H1 (cell line): ENCODE measurements around the gene LRRFIP1. TPM values are rescaled to one million over a fixed set of nuclear protein-coding genes. Genes with fewer than 3 reads are reported as not detected.

Experiments used
- CTCF ChIA-PET: fragments of 300-600 bp; sonication (Branson Sonifier 250); formaldehyde crosslinking; loops from one replicate; lab custom pipeline; 2021; ENCODE audit not compliant: partially characterized antibody; lab: Charles Lee
- POLR2A ChIA-PET: fragments of 300-600 bp; sonication (Branson Sonifier 250); formaldehyde crosslinking; loops from one replicate; lab custom pipeline; 2021; ENCODE audit warnings: inconsistent platforms; ENCODE audit not compliant: partially characterized antibody; lab: Charles Lee
- DNase-seq, 2 experiments: peaks; one replicate each; pipeline versions ENCODE4 v3.0.0 to v3.0.0-alpha.2; 2010 to 2022; ENCODE audit warnings: low spot score in 2 of 2, low read depth in 1 of 2, mixed read lengths in 1 of 2
- FAIRE-seq: peaks from 2 replicates; lab custom pipeline; 2011; peaks lifted over from hg19 to GRCh38; lab: Jason Lieb, UNC
- H2AFZ ChIP-seq: 2 replicates; pipeline ENCODE4 v1.8.1; 2012; ENCODE audit warnings: low read length, inconsistent platforms
- H2AK5ac ChIP-seq: 2 replicates; pipeline ENCODE4 v1.6.1; 2013; ENCODE audit warnings: low read depth, low read length
- H2BK120ac ChIP-seq: replicated peaks from 2 replicates; pipeline ENCODE3; 2013; ENCODE audit warnings: low read depth, low read length, inconsistent platforms
- H2BK12ac ChIP-seq: 2 replicates; pipeline ENCODE4 v1.6.1; 2013; ENCODE audit warnings: low read depth, low read length
- H2BK15ac ChIP-seq: 2 replicates; pipeline ENCODE4 v1.6.1; 2013; ENCODE audit warnings: low read length
- H2BK20ac ChIP-seq: 2 replicates; pipeline ENCODE4 v1.6.1; 2013; ENCODE audit warnings: low read length
- H2BK5ac ChIP-seq: 2 replicates; pipeline ENCODE4 v1.6.1; 2013; ENCODE audit warnings: low read depth, low read length
- H3K14ac ChIP-seq: 2 replicates; pipeline ENCODE4 v1.6.1; 2013; ENCODE audit warnings: inconsistent platforms; ENCODE audit not compliant: insufficient read length
- H3K18ac ChIP-seq: 2 replicates; pipeline ENCODE4 v1.6.1; 2013; ENCODE audit warnings: low read length; ENCODE audit errors: extremely low read depth
- H3K23ac ChIP-seq: 2 replicates; pipeline ENCODE4 v1.6.1; 2013; ENCODE audit warnings: inconsistent platforms; ENCODE audit not compliant: insufficient read length
- H3K23me2 ChIP-seq: 2 replicates; pipeline ENCODE4 v1.6.1; 2013; ENCODE audit warnings: low read depth, low read length
- H3K27ac ChIP-seq: 2 replicates; pipeline ENCODE4 v1.6.1; 2011; ENCODE audit warnings: low read depth, low read length, inconsistent platforms
- H3K27me3 ChIP-seq, 4 experiments: replicated peaks in 1 of 4; 1 replicate in 1 of 4; 2 replicates in 3 of 4; pipeline versions ENCODE4 v1.6.1 to v1.8.1; 2011 to 2013; ENCODE audit warnings: low read length in 3 of 4, mild to moderate bottlenecking in 3 of 4, inconsistent platforms in 2 of 4, mixed read lengths in 2 of 4, moderate library complexity in 1 of 4; ENCODE audit not compliant: control insufficient read depth in 3 of 4, insufficient read depth in 3 of 4; ENCODE audit errors: extremely low read depth in 1 of 4
- H3K36me3 ChIP-seq, 4 experiments: 2 replicates each; pipeline versions ENCODE4 v1.6.1 to v1.8.1; 2011 to 2013; ENCODE audit warnings: mild to moderate bottlenecking in 4 of 4, low read length in 3 of 4, moderate library complexity in 2 of 4, control low read depth in 1 of 4, inconsistent platforms in 1 of 4; ENCODE audit not compliant: insufficient read depth in 4 of 4, control insufficient read depth in 2 of 4
- H3K4ac ChIP-seq: replicated peaks from 2 replicates; pipeline ENCODE3; 2013; ENCODE audit warnings: low read length, low read depth, mixed read lengths, inconsistent platforms; ENCODE audit not compliant: insufficient read length
- H3K4me1 ChIP-seq, 4 experiments: replicated peaks in 1 of 4; 1 replicate in 1 of 4; 2 replicates in 3 of 4; pipeline versions ENCODE4 v1.6.1 to v1.8.1; 2011 to 2013; ENCODE audit warnings: low read length in 3 of 4, inconsistent platforms in 2 of 4, mixed read lengths in 1 of 4; ENCODE audit not compliant: insufficient read depth in 4 of 4, control insufficient read depth in 3 of 4
- H3K4me2 ChIP-seq, 2 experiments: 2 replicates each; pipeline versions ENCODE4 v1.6.1 to v1.8.1; 2011 to 2013; ENCODE audit warnings: low read depth in 2 of 2, low read length in 2 of 2, control low read depth in 1 of 2, inconsistent platforms in 1 of 2, mild to moderate bottlenecking in 1 of 2; ENCODE audit not compliant: insufficient read depth in 1 of 2
- H3K4me3 ChIP-seq, 4 experiments: fragments of 200-600, 300-600 bp in 1 of 4; sonication (generic), shearing (Covaris generic), sonication (Bioruptor Twin) in 1 of 4; 2 replicates each; pipeline versions ENCODE4 v1.5.1 to v1.8.1; 2011 to 2016; ENCODE audit warnings: low read length in 4 of 4, low read depth in 3 of 4, control low read depth in 2 of 4, inconsistent platforms in 2 of 4, mild to moderate bottlenecking in 2 of 4, mixed read lengths in 1 of 4, moderate library complexity in 1 of 4; ENCODE audit not compliant: insufficient read depth in 2 of 4; ENCODE audit errors: extremely low read depth in 1 of 4
- H3K56ac ChIP-seq: replicated peaks from 2 replicates; pipeline ENCODE3; 2013; ENCODE audit warnings: low read depth, mild to moderate bottlenecking, mixed read lengths, low read length, inconsistent platforms; ENCODE audit not compliant: insufficient read length
- H3K79me1 ChIP-seq: 2 replicates; pipeline ENCODE4 v1.6.1; 2013; ENCODE audit warnings: low read depth, low read length, control low read depth
- H3K79me2 ChIP-seq, 2 experiments: 2 replicates each; pipeline versions ENCODE4 v1.6.1 to v1.8.1; 2012 to 2013; ENCODE audit warnings: low read length in 2 of 2, mild to moderate bottlenecking in 2 of 2, inconsistent platforms in 1 of 2; ENCODE audit not compliant: insufficient read depth in 2 of 2, control insufficient read depth in 1 of 2
- H3K9ac ChIP-seq, 4 experiments: replicated peaks in 1 of 4; 1 replicate in 1 of 4; 2 replicates in 3 of 4; pipeline versions ENCODE4 v1.6.1 to v1.8.1; 2011 to 2013; ENCODE audit warnings: low read depth in 3 of 4, low read length in 3 of 4, control low read depth in 2 of 4, mild to moderate bottlenecking in 2 of 4, moderate library complexity in 2 of 4, inconsistent platforms in 1 of 4; ENCODE audit errors: extremely low read depth in 1 of 4
- H3K9me3 ChIP-seq, 2 experiments: 2 replicates each; pipeline versions ENCODE4 v1.6.1 to v1.8.1; 2012 to 2013; ENCODE audit warnings: mild to moderate bottlenecking in 2 of 2, moderate library complexity in 2 of 2, control low read depth in 1 of 2, inconsistent platforms in 1 of 2, low read depth in 1 of 2, low read length in 1 of 2, mixed read lengths in 1 of 2; ENCODE audit not compliant: insufficient read depth in 2 of 2
- H4K20me1 ChIP-seq, 2 experiments: replicated peaks in 1 of 2; 2 replicates each; pipeline versions ENCODE3 to v1.8.1; 2011 to 2013; ENCODE audit warnings: inconsistent platforms in 2 of 2, low read length in 2 of 2, mild to moderate bottlenecking in 1 of 2; ENCODE audit not compliant: insufficient read depth in 2 of 2, control insufficient read depth in 1 of 2
- H4K5ac ChIP-seq: 2 replicates; pipeline ENCODE4 v1.6.1; 2013; ENCODE audit warnings: low read length, low read depth, mixed read lengths, inconsistent platforms; ENCODE audit not compliant: insufficient read length
- H4K8ac ChIP-seq: 2 replicates; pipeline ENCODE4 v1.8.0; 2013; ENCODE audit warnings: mild to moderate bottlenecking, moderate library complexity, low read length, inconsistent platforms; ENCODE audit not compliant: insufficient read depth; ENCODE audit errors: extremely low read depth
- H4K91ac ChIP-seq: replicated peaks from 2 replicates; pipeline ENCODE3; 2013; ENCODE audit warnings: low read length, mixed read lengths, inconsistent platforms; ENCODE audit not compliant: insufficient read length
- CBX5 ChIP-seq: fragments of 300-800, 300-1000 bp; sonication (generic); IDR thresholded peaks from 2 replicates; pipeline ENCODE4 v1.7.1; 2016; ENCODE audit warnings: antibody characterized with exemption, low read length, low read depth
- WGBS, 2 experiments: shearing (Covaris generic) in 1 of 2; methylation state at CpG; one replicate each; pipeline versions ENCODE4 v1.1.6 to v1.1.7; 2013 to 2015; ENCODE audit warnings: low lambda C conversion rate in 2 of 2, mixed read lengths in 2 of 2, inconsistent platforms in 1 of 2, low coverage in 1 of 2, missing lambda C conversion rate in 1 of 2; ENCODE audit not compliant: insufficient replicate concordance in 2 of 2, insufficient coverage in 1 of 2, insufficient read length in 1 of 2; ENCODE audit errors: extremely low coverage in 1 of 2, missing lambda C conversion rate in 1 of 2; 5-methylcytosine and 5-hydroxymethylcytosine counted together
- polyA plus RNA-seq, 7 experiments: library from polyadenylated mRNA; depleted of rRNA in 3 of 7; stranded (reverse) in 5 of 7; unstranded in 2 of 7; fragments of >200 nt in 5 of 7; fragments of 200-250 nt in 2 of 7; gene quantifications; 1 replicate in 5 of 7; 2 replicates in 1 of 7; 4 replicates in 1 of 7; pipeline versions ENCODE4 v1.2.1 to v1.2.3, GENCODE V29; 2011 to 2013; ENCODE audit warnings: missing spikeins in 2 of 7, mixed read lengths in 2 of 7
- total RNA-seq: library from RNA; stranded (reverse); fragmentation: NEBNext Ultra II Directional; extraction: Animal tissue kit (Norgen Biotek cat#: 25700); gene quantifications from 2 replicates; pipeline ENCODE4 v1.2.1, GENCODE V29; 2021

The LRRFIP1 gene
- total and polyA plus RNA-seq, 2 of the 8 experiments (the other 6 are each of a cell fraction or from before 2014, with no cell fraction given): 12.1 to 75.8 TPM

DNA sequence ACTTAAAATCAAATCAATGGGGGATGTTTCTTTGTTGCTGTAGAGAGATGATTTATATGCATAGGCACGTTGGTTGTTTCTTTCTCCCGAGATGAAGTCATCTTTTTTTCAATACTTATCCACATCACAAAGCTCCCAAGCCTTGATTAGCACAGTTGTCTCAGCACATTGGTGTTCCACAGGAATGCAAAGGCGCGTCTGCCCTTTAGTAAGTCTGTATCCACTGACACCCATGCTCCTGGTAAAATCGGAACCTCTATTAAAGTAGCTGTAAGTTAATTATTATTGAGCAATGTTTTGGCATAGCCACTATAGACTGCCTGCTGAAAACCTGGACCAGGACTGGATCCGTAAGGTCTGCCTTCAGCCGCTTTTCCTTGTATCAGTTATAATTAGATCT lies 93.6 kb downstream of the LRRFIP1 start:
- Histone ChIP-seq H4K20me1 (peaks cover 0 to 9% of the 10 kb centered on the region in 2 experiments), H3K27ac (no peak overlapping the region), H2BK5ac (no peak overlapping the region), H3K4me3 (no peak overlapping the region), H2BK12ac (no peak overlapping the region), H3K14ac (no peak overlapping the region), H4K91ac (no peak overlapping the region), H2AFZ (no peak overlapping the region), H4K5ac (no peak overlapping the region), H2AK5ac (no peak overlapping the region), H3K23me2 (no peaks in the 10 kb centered on the region), H3K4ac (no peak overlapping the region), H3K9me3 (no peaks in the 10 kb centered on the region), H4K8ac (no peak overlapping the region), H3K18ac (no peak overlapping the region), H3K4me2 (no peak overlapping the region), H3K9ac (no peak overlapping the region), H3K4me1 (peaks cover 0 to 4% (median 1%) of the 10 kb centered on the region in 4 experiments; a peak in 4 of 7 replicates), H2BK120ac (no peak overlapping the region), H3K56ac (no peak overlapping the region), H3K36me3 (no peaks in the 10 kb centered on the region; a peak in 1 of 8 replicates), H3K27me3 (no peaks in the 10 kb centered on the region), H2BK15ac (no peak overlapping the region), H3K79me1 (peaks cover 8% of the 10 kb centered on the region; the same call in 1 of the 2 replicates), H2BK20ac (no peak overlapping the region), H3K79me2 (peaks cover 0 to 30% of the 10 kb centered on the region in 2 experiments; a peak in 1 of 4 replicates), H3K23ac (no peak overlapping the region)
- FAIRE-seq: no peak
- ChIA-PET POLR2A (no interaction called here), CTCF (interaction anchor here (0.8 to 2.1 kb wide), 6 partner anchors 9 to 36 kb away, joined by 3 to 7 read pairs (median 4); no protein-coding TSS in a partner anchor)
- no peak for TF ChIP-seq CBX5
- WGBS, 2 experiments: 91% methylated on average over 7 of the region's 7 CpGs; no CpG with 5 or more reads in 1 of the 2 experiments
- no peak for DNase-seq
